ENCODE measurements around the gene GLT6D1.

The GLT6D1 gene

GRCh38 chr9:135608999-135609317 is 30.4 kb downstream of the GLT6D1 start:
- Mint-ChIP-seq H3K27ac (no peak overlapping the region), H3K4me3 (no peak overlapping the region), H3K9me3 (no peaks in the 10 kb centered on the region), H3K27me3 (no peaks in the 10 kb centered on the region), H3K36me3 (ENCODE audit: low read depth) (no peaks in the 10 kb centered on the region), H3K4me1 (ENCODE audit: low read depth) (no peaks in the 10 kb centered on the region)

- Mint-ChIP-seq H3K9me3 (no peaks in the 10 kb centered on the region), H3K4me1 (ENCODE audit: low read depth) (no peaks in the 10 kb centered on the region), H3K27me3 (no peaks in the 10 kb centered on the region), H3K36me3 (ENCODE audit: low read depth) (no peaks in the 10 kb centered on the region), H3K4me3 (no peak overlapping the region), H3K27ac (no peak overlapping the region)
Measured at GRCh38 chr9:135608294-135608998, 30.9 kb downstream of the GLT6D1 start.

DNA sequence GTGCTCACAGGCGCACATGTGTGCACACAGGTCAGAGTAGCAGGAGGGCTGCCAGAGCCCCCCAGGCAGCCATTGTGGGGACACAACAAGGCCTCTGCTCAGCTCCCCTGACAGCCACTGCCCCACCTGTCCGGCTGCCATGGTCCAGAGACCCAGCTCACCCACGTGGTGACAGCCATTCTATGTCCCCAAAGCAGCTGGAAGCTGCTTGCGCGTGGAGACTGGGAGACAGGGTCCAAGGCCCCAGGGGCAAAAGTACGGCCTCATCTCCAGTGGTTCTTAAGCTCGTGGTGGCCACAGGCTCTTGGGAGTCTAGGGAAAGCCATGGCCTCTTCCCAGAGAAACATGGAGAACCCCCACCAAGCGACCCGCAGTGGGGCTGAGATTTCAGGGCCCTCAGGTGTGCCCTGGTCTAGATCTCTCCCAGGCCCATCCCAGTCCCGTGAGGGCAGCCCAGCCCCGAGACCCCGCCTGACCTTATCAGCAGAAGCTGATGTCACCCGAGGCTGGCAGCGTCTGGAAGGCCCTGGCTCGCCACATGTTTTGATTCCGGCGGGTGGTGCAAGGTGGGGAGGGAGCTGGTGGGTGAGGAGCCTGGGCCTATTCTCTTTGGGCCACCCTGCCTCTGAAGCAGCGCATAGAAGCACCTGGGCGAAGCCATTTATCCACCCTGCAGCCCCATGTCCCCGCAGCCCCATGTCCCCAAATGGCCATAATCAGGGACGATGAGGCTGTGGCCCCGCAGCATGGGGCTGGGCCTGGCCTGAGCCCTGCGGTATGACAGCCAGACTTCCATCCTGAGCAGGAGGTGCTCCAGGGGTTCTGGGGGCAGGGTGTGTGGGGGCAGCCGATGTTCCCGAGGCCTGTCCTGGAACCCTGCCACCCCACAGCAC is 31.7 kb downstream of the GLT6D1 start:
- Mint-ChIP-seq H3K4me1 (ENCODE audit: low read depth) (no peaks in the 10 kb centered on the region), H3K27ac (no peak overlapping the region), H3K36me3 (ENCODE audit: low read depth) (no peaks in the 10 kb centered on the region), H3K4me3 (no peak overlapping the region), H3K9me3 (no peaks in the 10 kb centered on the region), H3K27me3 (no peaks in the 10 kb centered on the region)

- no peak overlapping the region for H3K27ac Mint-ChIP-seq
- no peaks in the 10 kb centered on the region for H3K4me1 Mint-ChIP-seq (ENCODE audit: low read depth)
- no peaks in the 10 kb centered on the region for H3K9me3 Mint-ChIP-seq
- no peaks in the 10 kb centered on the region for H3K27me3 Mint-ChIP-seq
- H3K4me3 Mint-ChIP-seq: no peak overlapping the region
- no peaks in the 10 kb centered on the region for H3K36me3 Mint-ChIP-seq (ENCODE audit: low read depth)
Measured at GRCh38 chr9:135606885-135607259, 32.5 kb downstream of the GLT6D1 start.

GRCh38 chr9:135605238-135605781 is 34.0 kb downstream of the GLT6D1 start:
- Mint-ChIP-seq H3K27ac (no peak overlapping the region), H3K4me3 (no peak overlapping the region), H3K9me3 (no peaks in the 10 kb centered on the region), H3K27me3 (peaks cover 5% of the 10 kb centered on the region), H3K4me1 (ENCODE audit: low read depth) (no peaks in the 10 kb centered on the region), H3K36me3 (ENCODE audit: low read depth) (no peaks in the 10 kb centered on the region)

GRCh38 chr9:135604437-135605237 is 34.7 kb downstream of the GLT6D1 start:
- Mint-ChIP-seq H3K9me3 (no peaks in the 10 kb centered on the region), H3K27me3 (peaks cover 9% of the 10 kb centered on the region), H3K4me1 (ENCODE audit: low read depth) (no peaks in the 10 kb centered on the region), H3K36me3 (ENCODE audit: low read depth) (no peaks in the 10 kb centered on the region), H3K4me3 (no peak overlapping the region), H3K27ac (no peak overlapping the region)

GRCh38 chr9:135602789-135603481 is 36.4 kb downstream of the GLT6D1 start:
- no peak overlapping the region for H3K4me3 Mint-ChIP-seq
- H3K27ac Mint-ChIP-seq: no peak overlapping the region
- H3K4me1 Mint-ChIP-seq (ENCODE audit: low read depth): no peaks in the 10 kb centered on the region
- H3K36me3 Mint-ChIP-seq (ENCODE audit: low read depth): no peaks in the 10 kb centered on the region
- H3K9me3 Mint-ChIP-seq: no peaks in the 10 kb centered on the region
- peaks cover 20% of the 10 kb centered on the region for H3K27me3 Mint-ChIP-seq

DNA sequence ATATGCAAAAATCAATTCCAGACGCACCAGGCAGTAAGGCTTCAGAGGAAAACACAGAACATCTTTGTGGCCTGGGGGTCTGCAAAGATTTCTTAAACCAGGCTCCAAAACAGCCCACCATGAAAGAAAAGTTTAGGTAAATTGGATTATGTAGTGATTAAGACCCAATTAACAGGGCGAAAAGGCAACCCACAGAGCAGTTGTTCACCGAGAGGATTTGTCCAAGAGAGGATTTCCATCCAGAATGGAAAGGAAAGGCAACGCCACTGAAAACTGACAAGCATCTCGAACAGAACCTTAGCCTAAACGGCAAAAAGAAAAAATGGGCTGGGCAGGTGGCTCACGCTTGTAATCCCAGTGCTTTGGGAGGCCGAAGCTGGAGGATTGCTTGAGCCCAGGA is 37.4 kb downstream of the GLT6D1 start:
- H3K27ac Mint-ChIP-seq: no peak overlapping the region
- H3K4me3 Mint-ChIP-seq: no peak overlapping the region
- H3K4me1 Mint-ChIP-seq (ENCODE audit: low read depth): no peaks in the 10 kb centered on the region
- H3K27me3 Mint-ChIP-seq: peaks cover 24% of the 10 kb centered on the region
- H3K36me3 Mint-ChIP-seq (ENCODE audit: low read depth): no peaks in the 10 kb centered on the region
- H3K9me3 Mint-ChIP-seq: no peaks in the 10 kb centered on the region

DNA sequence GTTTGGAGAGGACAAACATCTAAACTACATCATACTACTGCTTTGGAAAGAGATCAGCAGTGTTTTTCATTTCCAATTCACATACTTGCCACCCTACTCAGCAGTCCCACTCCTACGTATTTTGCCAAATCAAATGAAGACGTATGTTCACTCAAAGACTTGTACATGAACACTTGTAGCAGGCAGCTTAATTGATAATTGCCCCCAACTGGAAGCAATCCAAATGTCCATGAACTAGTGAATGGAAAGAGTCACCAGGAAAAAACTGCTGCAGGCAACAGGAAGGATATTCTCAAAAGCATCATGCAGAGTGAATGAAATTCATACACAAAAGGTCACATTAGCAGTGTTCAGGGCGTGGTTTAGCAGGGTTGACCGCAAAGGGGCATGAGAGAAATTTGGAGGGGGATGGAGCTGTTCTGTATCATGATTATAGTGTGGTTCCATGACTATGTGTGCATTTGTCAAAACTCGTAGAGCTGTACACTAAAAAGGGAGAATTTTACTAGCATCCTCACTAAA is 39.0 kb downstream of the GLT6D1 start:
- Mint-ChIP-seq H3K27me3 (peaks cover 40% of the 10 kb centered on the region), H3K36me3 (ENCODE audit: low read depth) (no peaks in the 10 kb centered on the region), H3K9me3 (no peaks in the 10 kb centered on the region), H3K4me1 (ENCODE audit: low read depth) (no peaks in the 10 kb centered on the region), H3K27ac (no peak overlapping the region), H3K4me3 (no peak overlapping the region)

- Mint-ChIP-seq H3K9me3 (no peaks in the 10 kb centered on the region), H3K4me1 (ENCODE audit: low read depth) (no peaks in the 10 kb centered on the region), H3K36me3 (ENCODE audit: low read depth) (no peaks in the 10 kb centered on the region), H3K27me3 (peaks cover 52% of the 10 kb centered on the region), H3K27ac (no peak overlapping the region), H3K4me3 (no peak overlapping the region)
Measured at GRCh38 chr9:135596211-135596610, 43.1 kb downstream of the GLT6D1 start.

DNA sequence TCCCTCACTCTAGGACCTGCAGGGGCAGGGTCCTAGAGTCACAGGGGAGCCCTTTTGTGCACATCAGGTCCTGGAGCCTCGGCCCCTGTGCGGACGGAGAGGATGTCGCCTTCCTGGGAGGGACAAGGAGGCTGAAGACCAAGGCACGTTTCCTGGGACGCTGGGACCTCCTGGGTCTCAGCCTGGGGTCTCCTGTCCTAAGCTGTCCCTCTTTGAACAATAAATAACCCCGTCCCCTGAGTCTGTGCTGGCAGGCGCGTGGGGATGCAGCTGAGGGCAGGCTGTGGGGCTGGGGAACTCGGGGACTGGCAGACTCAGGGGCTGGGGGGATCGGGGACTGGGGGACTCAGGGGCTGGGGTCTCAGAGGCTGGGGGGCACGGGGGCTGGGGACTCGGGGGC is 46.7 kb downstream of the GLT6D1 start:
- Mint-ChIP-seq H3K9me3 (no peaks in the 10 kb centered on the region), H3K27me3 (peaks cover 33% of the 10 kb centered on the region), H3K4me1 (ENCODE audit: low read depth) (no peaks in the 10 kb centered on the region), H3K4me3 (no peak overlapping the region), H3K27ac (no peak overlapping the region), H3K36me3 (ENCODE audit: low read depth) (no peaks in the 10 kb centered on the region)

- no peaks in the 10 kb centered on the region for H3K36me3 Mint-ChIP-seq (ENCODE audit: low read depth)
- H3K4me3 Mint-ChIP-seq: no peak overlapping the region
- H3K9me3 Mint-ChIP-seq: no peaks in the 10 kb centered on the region
- no peak overlapping the region for H3K27ac Mint-ChIP-seq
- peaks cover 33% of the 10 kb centered on the region for H3K27me3 Mint-ChIP-seq
- no peaks in the 10 kb centered on the region for H3K4me1 Mint-ChIP-seq (ENCODE audit: low read depth)
Measured at GRCh38 chr9:135592331-135592590, 47.1 kb downstream of the GLT6D1 start.

DNA sequence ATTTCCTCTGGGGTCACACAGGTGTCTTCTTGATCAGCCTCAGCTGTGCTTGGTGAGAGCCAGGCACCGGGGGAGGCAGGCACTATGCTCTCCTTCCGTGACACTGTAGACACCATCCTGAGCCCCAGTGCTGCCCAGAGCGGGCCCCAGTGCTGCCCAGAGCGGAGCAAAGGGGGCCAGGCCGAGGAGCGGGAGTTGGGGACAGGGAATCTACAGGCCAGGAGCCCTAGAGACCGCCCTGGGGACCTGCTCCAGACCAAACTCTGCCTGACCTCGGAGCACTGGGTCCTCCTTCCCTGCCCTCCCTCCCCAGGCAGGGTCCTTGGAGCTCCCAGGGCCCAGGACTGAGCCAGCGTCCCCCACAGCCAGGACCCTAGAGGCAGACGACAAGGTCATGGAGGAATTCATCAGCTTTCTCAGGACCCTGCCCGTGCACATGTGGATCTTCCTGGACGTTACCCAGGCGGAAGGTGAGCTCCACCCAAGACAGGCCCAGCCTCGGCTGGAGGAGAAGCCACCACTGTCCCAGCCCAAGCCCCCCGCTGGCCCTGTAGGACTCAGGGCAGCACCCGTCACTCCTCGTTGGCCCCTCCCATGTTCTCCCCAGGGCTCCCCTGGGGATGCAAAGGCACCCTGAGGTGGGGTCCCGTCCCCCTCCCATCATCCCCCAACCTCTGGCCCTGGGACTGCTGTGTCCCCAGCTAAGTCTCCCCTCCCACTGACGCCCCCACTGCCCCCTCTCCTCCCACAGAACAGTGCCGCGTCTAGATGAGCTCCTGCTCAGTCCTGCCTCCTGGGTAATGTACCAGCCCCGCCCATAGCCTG is 47.6 kb downstream of the GLT6D1 start:
- no peak overlapping the region for H3K27ac Mint-ChIP-seq
- H3K9me3 Mint-ChIP-seq: no peaks in the 10 kb centered on the region
- no peak overlapping the region for H3K4me3 Mint-ChIP-seq
- H3K27me3 Mint-ChIP-seq: peaks cover 30% of the 10 kb centered on the region
- H3K36me3 Mint-ChIP-seq (ENCODE audit: low read depth): no peaks in the 10 kb centered on the region
- H3K4me1 Mint-ChIP-seq (ENCODE audit: low read depth): no peaks in the 10 kb centered on the region
